Measurements from ENCODE around the gene USP31.
"Not testable (repeated sequence)": the region's sequence is repeated elsewhere in the genome, so short reads cannot be mapped to it uniquely, and the experiment has no call there.

The USP31 gene

DNA sequence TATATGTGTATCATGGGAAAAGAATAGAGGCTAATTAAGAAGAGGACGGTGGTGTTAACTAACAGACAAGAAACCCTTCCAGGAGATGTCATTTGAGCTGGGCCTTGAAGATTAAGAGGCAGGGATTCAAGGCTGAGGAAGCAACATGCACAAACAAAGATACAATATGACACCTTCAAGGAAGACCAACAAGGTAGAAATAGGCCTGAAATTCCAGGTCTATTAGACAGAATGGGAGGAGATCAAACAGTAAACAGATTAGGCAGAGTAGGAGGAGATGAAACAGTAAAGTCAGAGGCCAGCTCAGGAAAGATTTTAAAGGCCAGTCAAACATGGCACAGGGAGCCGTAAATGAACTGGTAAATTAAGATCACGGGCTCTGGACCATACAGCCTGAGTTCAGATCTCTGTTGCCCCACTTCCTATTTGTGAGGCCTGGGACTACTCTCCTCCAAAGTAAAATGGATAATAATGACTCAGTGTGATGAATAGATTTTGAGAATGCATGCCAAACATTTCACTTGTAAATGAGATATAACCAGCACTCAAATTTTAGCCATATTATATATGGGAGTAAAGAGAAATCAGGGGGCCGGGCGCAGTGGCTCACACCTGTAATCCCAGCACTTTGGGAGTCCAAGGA lies 38.9 kb downstream of the USP31 start:
- no peaks in the 10 kb centered on the region for H3K9me3 Mint-ChIP-seq
- no peaks in the 10 kb centered on the region for H3K36me3 Mint-ChIP-seq (ENCODE audit: low read depth)
- no peaks in the 10 kb centered on the region for H3K4me1 Mint-ChIP-seq (ENCODE audit: low read depth)

DNA sequence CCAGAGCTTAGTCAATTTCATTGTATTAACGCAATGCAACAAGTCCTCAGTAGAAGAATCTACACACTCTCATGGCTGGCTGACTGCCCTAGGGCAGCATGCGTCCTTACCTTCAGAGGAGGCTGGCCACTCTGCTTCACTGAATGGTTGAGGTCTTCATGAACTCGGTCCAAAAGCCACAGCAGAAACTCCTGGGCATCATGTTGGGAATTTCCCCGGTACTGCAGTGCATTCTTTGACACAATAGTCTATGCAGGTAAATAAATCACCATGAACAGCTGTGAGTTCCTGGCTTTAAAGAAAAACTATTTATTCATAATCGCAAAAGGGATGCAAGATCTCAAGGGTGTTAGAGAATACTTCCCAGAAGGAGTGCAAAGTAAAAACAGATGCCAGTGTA lies 41.3 kb downstream of the USP31 start:
- no peaks in the 10 kb centered on the region for H3K9me3 Mint-ChIP-seq
- no peaks in the 10 kb centered on the region for H3K27me3 Mint-ChIP-seq (ENCODE audit: low read depth)
- no peak overlapping the region for H3K4me3 Mint-ChIP-seq
- H3K4me1 Mint-ChIP-seq (ENCODE audit: low read depth), result no peaks in the 10 kb centered on the region
- H3K27ac Mint-ChIP-seq, result no peak overlapping the region
- peaks cover 1% of the 10 kb centered on the region for H3K36me3 Mint-ChIP-seq (ENCODE audit: low read depth)

More for the DNA sequence above, 38.9 kb downstream of the USP31 start:
- Mint-ChIP-seq H3K27ac (no peak overlapping the region), H3K27me3 (ENCODE audit: low read depth) (no peaks in the 10 kb centered on the region), H3K4me3 (no peak overlapping the region)

DNA sequence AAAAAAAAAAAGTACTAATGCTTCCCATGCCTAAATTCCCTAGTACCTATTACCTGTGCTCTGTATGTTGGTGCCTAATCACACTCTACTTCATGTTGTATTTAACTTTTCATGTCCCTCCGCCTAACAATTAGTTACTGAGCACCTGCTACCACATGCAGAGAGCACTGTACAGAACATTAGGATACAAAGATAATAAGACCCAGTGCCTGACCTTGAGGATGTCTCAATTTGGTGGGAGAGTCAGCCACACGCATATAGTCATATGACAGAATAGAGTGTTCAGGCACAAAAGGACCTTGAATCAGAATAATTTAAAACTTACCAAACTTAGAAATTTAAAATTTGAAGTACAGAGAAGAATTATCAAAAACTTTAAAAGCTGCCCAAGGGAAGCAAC lies 42.1 kb downstream of the USP31 start:
- no peaks in the 10 kb centered on the region for H3K9me3 Mint-ChIP-seq
- H3K36me3 Mint-ChIP-seq (ENCODE audit: low read depth), result peaks cover 1% of the 10 kb centered on the region
- no peaks in the 10 kb centered on the region for H3K4me1 Mint-ChIP-seq (ENCODE audit: low read depth)
- no peaks in the 10 kb centered on the region for H3K27me3 Mint-ChIP-seq (ENCODE audit: low read depth)
- H3K4me3 Mint-ChIP-seq, result no peak overlapping the region
- H3K27ac Mint-ChIP-seq, result no peak overlapping the region

DNA sequence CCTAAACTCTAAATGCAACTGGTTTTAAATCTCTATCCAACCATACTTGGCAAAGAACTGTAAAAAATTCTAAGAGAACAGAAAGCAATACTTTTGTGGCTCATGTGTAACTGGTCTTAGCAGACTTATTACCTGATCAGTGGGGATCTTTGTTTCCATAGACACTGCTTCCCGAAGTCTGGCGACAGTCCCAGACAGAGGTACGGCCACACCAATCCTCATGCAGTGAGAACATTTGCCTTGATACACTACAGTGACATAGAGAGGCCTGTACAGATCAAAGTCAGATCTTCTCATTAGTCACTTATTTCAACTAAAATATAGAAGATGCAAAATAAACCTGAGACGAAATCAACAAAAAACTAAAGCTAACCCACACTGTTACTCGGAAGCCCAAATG lies 43.9 kb downstream of the USP31 start:
- peak overlapping the region; percentile 12 for H3K27ac Mint-ChIP-seq
- no peaks in the 10 kb centered on the region for H3K9me3 Mint-ChIP-seq
- H3K36me3 Mint-ChIP-seq (ENCODE audit: low read depth), result peaks cover 9% of the 10 kb centered on the region
- H3K27me3 Mint-ChIP-seq (ENCODE audit: low read depth), result no peaks in the 10 kb centered on the region
- H3K4me1 Mint-ChIP-seq (ENCODE audit: low read depth), result no peaks in the 10 kb centered on the region
- no peak overlapping the region for H3K4me3 Mint-ChIP-seq

DNA sequence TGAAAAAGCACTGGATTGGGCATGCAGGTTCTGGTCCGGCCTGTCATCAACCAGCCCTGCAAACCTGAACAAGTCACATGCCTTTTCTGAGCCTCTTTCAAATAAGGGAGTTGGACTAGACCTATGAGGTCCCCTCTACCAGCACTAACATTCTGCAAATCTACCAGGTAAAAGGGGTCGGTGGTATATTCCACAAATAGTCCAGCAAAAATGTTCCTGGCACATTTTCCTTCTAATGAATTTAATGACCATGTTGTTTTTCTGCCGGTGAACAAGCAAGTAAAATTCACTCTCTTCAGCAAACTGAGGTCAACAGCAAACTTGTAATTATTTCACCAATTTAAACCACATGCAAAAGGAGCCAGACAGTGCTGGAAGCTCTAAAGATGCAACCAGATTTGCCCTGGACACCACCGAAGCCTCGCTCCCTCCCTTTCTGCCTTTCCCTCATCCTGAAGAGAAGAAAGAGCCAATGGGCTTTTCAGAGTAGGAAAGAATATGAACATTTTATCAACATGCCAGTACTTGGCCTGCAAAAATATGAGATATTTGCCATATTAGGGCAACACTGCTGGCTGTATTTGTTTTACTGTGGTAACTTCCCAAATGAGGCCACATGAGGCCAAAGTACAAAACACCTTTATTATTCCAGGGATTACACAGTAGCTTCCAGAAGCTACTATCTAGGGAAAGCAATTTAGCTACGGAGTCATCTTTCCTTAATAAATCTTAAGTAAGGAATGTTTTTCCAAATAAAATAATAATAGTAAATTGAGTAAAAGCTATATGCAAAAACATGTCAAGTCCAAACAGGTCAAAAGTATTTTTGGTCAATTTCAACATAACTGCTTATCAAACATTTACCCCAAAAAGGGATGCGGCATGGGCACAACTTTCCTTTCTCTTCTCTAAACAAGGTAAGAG lies 45.0 kb downstream of the USP31 start:
- H3K27ac Mint-ChIP-seq, result no peak overlapping the region
- no peaks in the 10 kb centered on the region for H3K9me3 Mint-ChIP-seq
- H3K4me1 Mint-ChIP-seq (ENCODE audit: low read depth), result no peaks in the 10 kb centered on the region
- H3K36me3 Mint-ChIP-seq (ENCODE audit: low read depth), result peaks cover 14% of the 10 kb centered on the region
- H3K27me3 Mint-ChIP-seq (ENCODE audit: low read depth), result no peaks in the 10 kb centered on the region
- H3K4me3 Mint-ChIP-seq, result no peak overlapping the region

DNA sequence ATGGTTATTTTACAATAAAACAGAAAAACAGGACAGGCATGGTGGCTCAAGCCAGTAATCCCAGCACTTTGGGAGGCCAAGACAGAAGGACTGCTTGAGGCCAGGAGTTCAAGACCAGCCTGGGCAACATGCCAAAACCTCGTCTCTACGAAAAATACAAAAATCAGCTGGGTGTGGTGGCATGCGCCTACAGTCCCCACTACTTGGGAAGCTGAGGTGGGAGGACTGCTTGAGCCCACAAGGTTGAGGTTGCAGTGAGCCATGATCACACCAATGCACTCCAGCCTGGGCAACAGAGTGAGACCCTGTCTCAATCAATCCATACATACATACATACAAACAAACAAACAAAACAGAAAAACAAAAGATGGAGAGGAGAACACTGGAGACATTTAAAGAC lies 45.6 kb downstream of the USP31 start:
- Mint-ChIP-seq H3K4me1 (ENCODE audit: low read depth) (no peaks in the 10 kb centered on the region), H3K27me3 (ENCODE audit: low read depth) (no peaks in the 10 kb centered on the region), H3K36me3 (ENCODE audit: low read depth) (peaks cover 16% of the 10 kb centered on the region), H3K9me3 (no peaks in the 10 kb centered on the region), H3K4me3 (no peak overlapping the region), H3K27ac (no peak overlapping the region)

DNA sequence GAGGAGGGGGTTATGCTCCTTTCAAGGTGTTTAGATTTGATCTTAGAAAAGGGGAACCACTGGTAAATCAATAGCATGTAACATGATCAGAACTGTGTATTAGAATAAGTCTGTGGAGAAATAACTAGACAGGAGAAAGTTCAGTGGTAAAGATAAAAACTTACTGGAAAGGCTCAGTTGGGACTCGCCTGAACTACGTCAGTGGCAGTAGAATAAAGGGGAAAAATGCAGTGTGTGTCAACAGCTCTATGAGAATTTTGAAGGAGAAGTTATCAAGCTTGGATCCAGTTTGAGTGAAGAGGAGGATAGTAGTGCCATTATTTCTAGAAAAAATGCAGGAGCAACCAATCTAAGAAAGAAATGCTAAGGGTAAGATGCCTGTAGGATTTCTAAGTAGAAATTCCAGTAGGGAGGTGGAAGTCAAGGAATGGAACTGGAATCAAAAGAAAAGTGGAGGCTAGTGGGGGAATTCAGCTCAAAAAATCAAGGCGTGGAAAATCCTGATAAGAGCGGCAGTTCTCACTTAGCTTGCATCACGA lies 48.2 kb downstream of the USP31 start:
- no peaks in the 10 kb centered on the region for H3K27me3 Mint-ChIP-seq (ENCODE audit: low read depth)
- peaks cover 7% of the 10 kb centered on the region for H3K4me1 Mint-ChIP-seq (ENCODE audit: low read depth)
- H3K4me3 Mint-ChIP-seq, result no peak overlapping the region
- no peak overlapping the region for H3K27ac Mint-ChIP-seq
- H3K36me3 Mint-ChIP-seq (ENCODE audit: low read depth), result peaks cover 23% of the 10 kb centered on the region
- no peaks in the 10 kb centered on the region for H3K9me3 Mint-ChIP-seq

DNA sequence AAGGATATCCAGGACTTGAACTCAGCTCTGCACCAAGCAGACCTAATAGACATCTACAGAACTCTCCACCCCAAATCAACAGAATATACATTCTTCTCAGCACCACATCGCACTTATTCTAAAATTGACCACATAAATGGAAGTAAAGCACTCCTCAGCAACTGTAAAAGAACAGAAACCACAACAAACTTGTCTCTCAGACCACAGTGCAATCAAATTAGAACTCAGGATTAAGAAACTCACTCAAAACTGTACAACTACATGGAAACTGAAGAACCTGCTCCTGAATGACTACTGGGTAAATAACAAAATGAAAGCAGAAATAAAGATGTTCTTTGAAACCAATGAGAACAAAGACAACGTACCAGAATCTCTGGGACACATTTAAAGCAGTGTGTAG lies 52.8 kb downstream of the USP31 start:
- Mint-ChIP-seq H3K4me3 (peak overlapping the region; percentile 74), H3K4me1 (ENCODE audit: low read depth) (peaks cover 22% of the 10 kb centered on the region), H3K36me3 (ENCODE audit: low read depth) (peaks cover 33% of the 10 kb centered on the region), H3K27ac (peak overlapping the region; percentile 85)
- H3K9me3 Mint-ChIP-seq; H3K27me3 Mint-ChIP-seq (ENCODE audit: low read depth): not testable (repeated sequence)

DNA sequence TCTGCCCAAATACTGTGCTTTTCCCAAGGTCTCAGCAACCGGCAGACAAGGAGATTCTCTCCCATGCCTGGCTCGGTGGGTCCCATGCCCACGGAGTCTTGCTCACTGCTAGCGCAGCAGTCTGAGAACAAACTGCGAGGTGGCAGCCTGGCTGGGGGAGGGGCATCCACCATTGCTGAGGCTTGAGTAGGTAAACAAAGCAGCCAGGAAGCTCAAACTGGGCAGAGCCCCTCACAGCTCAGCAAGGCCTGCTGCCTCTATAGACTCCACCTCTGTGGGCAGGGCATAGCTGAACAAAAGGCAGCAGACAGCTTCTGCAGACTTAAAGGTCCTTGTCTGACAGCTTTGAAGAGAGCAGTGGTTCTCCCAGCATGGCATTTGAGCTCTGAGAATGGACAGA lies 55.1 kb downstream of the USP31 start:
- H3K4me1 Mint-ChIP-seq (ENCODE audit: low read depth), result peaks cover 22% of the 10 kb centered on the region
- not testable (repeated sequence) for H3K9me3 Mint-ChIP-seq; H3K27ac Mint-ChIP-seq; H3K4me3 Mint-ChIP-seq; H3K27me3 Mint-ChIP-seq (ENCODE audit: low read depth)
- H3K36me3 Mint-ChIP-seq (ENCODE audit: low read depth), result peaks cover 24% of the 10 kb centered on the region

DNA sequence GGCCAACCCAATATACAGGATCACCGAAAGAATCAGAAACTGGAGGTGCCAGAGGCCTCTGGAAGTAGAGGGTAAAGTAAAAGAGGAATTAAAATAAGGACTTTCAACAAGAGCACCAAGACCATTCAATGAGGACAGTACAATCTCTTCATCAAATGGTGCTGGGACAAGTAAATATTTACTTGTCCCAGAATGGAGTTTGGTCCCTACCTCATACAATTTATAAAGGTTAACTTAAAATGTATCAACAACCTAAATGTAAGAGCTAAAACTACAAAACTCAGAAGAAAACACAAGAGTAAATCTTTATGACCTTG lies 56.5 kb downstream of the USP31 start:
- Mint-ChIP-seq H3K36me3 (ENCODE audit: low read depth) (peaks cover 18% of the 10 kb centered on the region), H3K27ac (no peak overlapping the region), H3K27me3 (ENCODE audit: low read depth) (no peaks in the 10 kb centered on the region), H3K4me1 (ENCODE audit: low read depth) (peaks cover 22% of the 10 kb centered on the region), H3K9me3 (no peaks in the 10 kb centered on the region), H3K4me3 (no peak overlapping the region)

DNA sequence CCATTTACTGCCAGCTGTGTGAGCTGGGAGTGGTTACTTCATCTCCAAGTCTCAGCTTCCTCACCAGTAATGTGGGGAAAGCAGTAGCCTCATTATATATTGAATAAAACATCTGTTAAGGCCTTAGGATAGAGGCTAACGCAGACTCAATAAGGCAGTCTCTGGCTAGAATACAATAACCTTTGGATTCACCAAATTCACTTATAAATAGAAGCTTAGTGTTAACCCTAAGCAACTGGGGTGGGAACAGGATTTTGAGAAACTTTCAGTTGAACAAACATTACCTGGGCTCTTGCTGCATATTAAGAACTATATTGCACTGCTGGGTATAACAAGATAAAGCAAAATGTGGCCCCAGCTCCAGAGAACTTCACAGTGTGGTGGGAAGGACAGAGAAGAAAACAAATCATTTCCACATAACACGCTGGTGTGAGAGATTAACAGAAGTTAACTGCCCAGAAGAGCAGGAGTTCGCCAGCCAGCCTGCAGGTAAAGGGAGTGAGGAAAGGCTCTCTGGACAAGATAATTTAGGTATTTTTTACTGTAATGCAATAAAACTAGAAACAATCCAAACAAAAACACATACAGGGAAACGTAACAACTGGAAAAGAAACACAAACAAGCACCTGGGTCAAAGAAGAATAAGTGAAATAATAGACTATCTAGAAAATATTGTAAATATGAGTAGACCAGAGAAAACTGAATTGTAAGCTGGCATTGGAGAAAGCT lies 57.0 kb downstream of the USP31 start:
- Mint-ChIP-seq H3K27ac (no peak overlapping the region), H3K4me3 (no peak overlapping the region), H3K36me3 (ENCODE audit: low read depth) (peaks cover 18% of the 10 kb centered on the region), H3K4me1 (ENCODE audit: low read depth) (peaks cover 22% of the 10 kb centered on the region), H3K27me3 (ENCODE audit: low read depth) (no peaks in the 10 kb centered on the region), H3K9me3 (no peaks in the 10 kb centered on the region)

DNA sequence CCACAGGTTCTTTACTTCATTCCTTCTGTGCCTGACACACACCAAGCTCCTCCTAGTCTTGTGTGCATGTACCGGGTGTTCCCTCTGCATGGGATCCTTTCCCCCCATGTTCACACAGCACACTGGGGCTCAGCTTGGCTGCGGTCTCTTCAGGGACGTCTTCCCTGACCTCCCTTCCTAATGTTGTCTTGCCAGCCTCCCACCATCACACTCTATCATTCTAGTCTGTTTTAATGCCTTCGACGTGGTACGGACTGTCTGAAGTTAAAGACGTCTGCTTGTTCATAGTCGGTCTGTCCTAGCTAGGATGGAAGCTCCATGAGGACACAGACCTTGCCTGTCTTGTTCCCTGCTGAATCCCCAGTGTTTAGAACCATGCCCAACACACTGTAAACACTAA lies 60.1 kb downstream of the USP31 start:
- H3K36me3 Mint-ChIP-seq (ENCODE audit: low read depth), result peaks cover 13% of the 10 kb centered on the region
- no peak overlapping the region for H3K27ac Mint-ChIP-seq
- no peaks in the 10 kb centered on the region for H3K4me1 Mint-ChIP-seq (ENCODE audit: low read depth)
- H3K9me3 Mint-ChIP-seq, result no peaks in the 10 kb centered on the region
- no peaks in the 10 kb centered on the region for H3K27me3 Mint-ChIP-seq (ENCODE audit: low read depth)
- H3K4me3 Mint-ChIP-seq, result no peak overlapping the region

DNA sequence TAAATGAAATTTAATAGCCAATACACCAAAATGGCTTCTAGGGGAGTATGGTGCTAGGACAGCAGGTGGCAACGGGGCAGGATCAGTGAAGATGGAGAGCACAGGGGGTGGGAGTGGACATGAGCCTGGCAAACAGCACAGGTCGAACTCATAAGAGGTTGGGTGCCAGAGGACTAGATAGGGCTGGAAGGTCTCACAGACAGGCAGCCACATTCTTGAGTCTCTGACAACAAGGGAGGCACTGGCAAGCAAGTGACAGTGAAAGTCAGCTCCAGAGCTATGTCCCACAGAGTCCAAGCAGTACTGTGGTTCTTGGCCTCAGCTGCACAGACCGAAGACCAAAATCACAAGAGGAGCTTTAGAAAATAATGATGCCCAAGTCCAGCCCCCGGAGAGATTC lies 61.2 kb downstream of the USP31 start:
- no peak overlapping the region for H3K4me3 Mint-ChIP-seq
- peaks cover 11% of the 10 kb centered on the region for H3K36me3 Mint-ChIP-seq (ENCODE audit: low read depth)
- H3K27me3 Mint-ChIP-seq (ENCODE audit: low read depth), result no peaks in the 10 kb centered on the region
- no peaks in the 10 kb centered on the region for H3K9me3 Mint-ChIP-seq
- H3K27ac Mint-ChIP-seq, result no peak overlapping the region
- no peaks in the 10 kb centered on the region for H3K4me1 Mint-ChIP-seq (ENCODE audit: low read depth)

DNA sequence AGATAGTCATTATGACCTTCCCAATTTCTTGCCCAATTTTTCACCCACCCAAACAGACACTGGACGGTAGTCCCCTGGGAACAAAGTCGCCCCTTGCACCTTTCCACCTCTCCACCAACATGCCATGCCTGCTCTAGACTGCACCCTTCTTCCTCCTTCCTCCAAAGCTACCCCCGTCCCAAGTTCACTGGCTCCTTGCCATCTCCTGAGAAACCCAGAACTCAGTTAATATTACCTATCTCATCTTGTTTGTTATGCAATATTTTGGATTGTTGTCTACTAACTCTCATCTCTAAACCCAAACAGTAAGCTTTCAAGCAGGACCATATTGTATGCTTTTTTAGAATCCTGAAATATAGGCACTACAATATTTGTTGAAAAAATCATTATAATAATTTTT lies 63.3 kb downstream of the USP31 start:
- H3K4me1 Mint-ChIP-seq (ENCODE audit: low read depth), result no peaks in the 10 kb centered on the region
- no peak overlapping the region for H3K27ac Mint-ChIP-seq
- peaks cover 8% of the 10 kb centered on the region for H3K36me3 Mint-ChIP-seq (ENCODE audit: low read depth)

More for the DNA sequence above, 63.3 kb downstream of the USP31 start:
- no peaks in the 10 kb centered on the region for H3K9me3 Mint-ChIP-seq
- H3K4me3 Mint-ChIP-seq, result no peak overlapping the region
- H3K27me3 Mint-ChIP-seq (ENCODE audit: low read depth), result no peaks in the 10 kb centered on the region
